HepG2 (cell line): ENCODE results near the gene CTDSP1. TPM values are rescaled to one million over a fixed set of nuclear protein-coding genes. Genes with fewer than 3 reads are reported as not detected.

ENCODE experiments used
- ATF6 ChIP-seq: sonication (generic); formaldehyde crosslinking; conservative IDR thresholded peaks from 2 replicates; pipeline ENCODE4 v1.4.0; 2020; ENCODE audit warnings: missing genetic modification reagents
- ATF7 ChIP-seq, 2 experiments: fragments of 450-650 bp in 1 of 2; sonication (generic) in 1 of 2; formaldehyde crosslinking in 1 of 2; IDR thresholded peaks; 2 replicates each; pipeline versions ENCODE4 v1.4.0 to v1.6.1; 2016 to 2020; ENCODE audit warnings: antibody characterized with exemption in 1 of 2, mild to moderate bottlenecking in 1 of 2, missing genetic modification reagents in 1 of 2
- ATM ChIP-seq: fragments of 450-650 bp; IDR thresholded peaks from 2 replicates; pipeline ENCODE4 v1.7.1; 2017; ENCODE audit warnings: mild to moderate bottlenecking, borderline replicate concordance
- BORCS8-MEF2B ChIP-seq: sonication (generic); formaldehyde crosslinking; IDR thresholded peaks from 2 replicates; pipeline ENCODE4 v1.8.0; 2022; ENCODE audit warnings: mild to moderate bottlenecking, missing genetic modification reagents
- CBFB ChIP-seq: sonication (generic); formaldehyde crosslinking; IDR thresholded peaks from 2 replicates; pipeline ENCODE4 v1.4.0; 2020; ENCODE audit warnings: missing genetic modification reagents
- ETV6 ChIP-seq: sonication (generic); formaldehyde crosslinking; conservative IDR thresholded peaks from 2 replicates; pipeline ENCODE4 v1.4.0; 2020; ENCODE audit warnings: missing genetic modification reagents
- KDM4B ChIP-seq: sonication (generic); formaldehyde crosslinking; IDR thresholded peaks from 2 replicates; pipeline ENCODE4 v1.4.0; 2020; ENCODE audit warnings: missing genetic modification reagents
- PHF5A ChIP-seq: IDR thresholded peaks from one replicate; pipeline ENCODE4 v1.6.1; 2018; ENCODE audit warnings: low read depth, missing genetic modification reagents; ENCODE audit not compliant: unreplicated experiment
- SNAPC5 ChIP-seq: sonication (generic); formaldehyde crosslinking; IDR thresholded peaks from 2 replicates; pipeline ENCODE4 v1.8.1; 2023; ENCODE audit warnings: mild to moderate bottlenecking, missing genetic modification reagents, borderline replicate concordance
- SYNCRIP ChIP-seq: fragments of 200-400 bp; formaldehyde crosslinking; IDR thresholded peaks from 2 replicates; pipeline ENCODE4 v1.6.1; 2018; ENCODE audit warnings: mild to moderate bottlenecking, low read depth, low read length; ENCODE audit not compliant: insufficient read depth
- U2AF1 ChIP-seq: fragments of 200-400 bp; formaldehyde crosslinking; optimal IDR thresholded peaks from 2 replicates; pipeline ENCODE3; 2017; ENCODE audit warnings: mild to moderate bottlenecking, low read depth, low read length
- ZBTB39 ChIP-seq: sonication (generic); formaldehyde crosslinking; IDR thresholded peaks from 2 replicates; pipeline ENCODE4 v1.5.0; 2020; ENCODE audit warnings: missing genetic modification reagents
- ZBTB4 ChIP-seq: sonication (generic); formaldehyde crosslinking; IDR thresholded peaks from 2 replicates; pipeline ENCODE4 v1.4.0; 2020; ENCODE audit warnings: missing genetic modification reagents, mild to moderate bottlenecking, borderline replicate concordance
- ZNF136 ChIP-seq: sonication (generic); formaldehyde crosslinking; IDR thresholded peaks from 2 replicates; pipeline ENCODE4 v1.8.1; 2022; ENCODE audit warnings: low read depth, mild to moderate bottlenecking, moderate library complexity, missing genetic modification reagents
- ZNF20 ChIP-seq: sonication (generic); formaldehyde crosslinking; IDR thresholded peaks from 2 replicates; pipeline ENCODE4 v1.4.0; 2020; ENCODE audit warnings: mild to moderate bottlenecking, moderate library complexity, missing genetic modification reagents
- ZNF234 ChIP-seq: sonication (generic); formaldehyde crosslinking; conservative IDR thresholded peaks from 2 replicates; pipeline ENCODE4 v1.5.1; 2020; ENCODE audit warnings: mild to moderate bottlenecking, missing genetic modification reagents
- ZNF331 ChIP-seq: sonication (generic); formaldehyde crosslinking; IDR thresholded peaks from 2 replicates; pipeline ENCODE4 v1.4.0; 2020; ENCODE audit warnings: missing genetic modification reagents
- ZNF550 ChIP-seq: sonication (generic); formaldehyde crosslinking; IDR thresholded peaks from 2 replicates; pipeline ENCODE4 v1.4.0; 2020; ENCODE audit warnings: mild to moderate bottlenecking, missing genetic modification reagents, borderline replicate concordance
- ZNF790 ChIP-seq: sonication (generic); formaldehyde crosslinking; IDR thresholded peaks from 2 replicates; pipeline ENCODE4 v1.8.0; 2022; ENCODE audit warnings: missing genetic modification reagents, mild to moderate bottlenecking, borderline replicate concordance
- ZSCAN22 ChIP-seq: sonication (generic); formaldehyde crosslinking; IDR thresholded peaks from 2 replicates; pipeline ENCODE4 v1.4.0; 2020; ENCODE audit warnings: mild to moderate bottlenecking, missing genetic modification reagents
- polyA plus RNA-seq, 8 experiments: library from polyadenylated mRNA; depleted of rRNA in 3 of 8; stranded (reverse) in 7 of 8; unstranded in 1 of 8; fragments of >200 nt; fragmentation: Illumina TruSeq in 4 of 8; extraction: Trizol in 4 of 8; gene quantifications; 2 replicates each; pipeline versions ENCODE4 v1.2.1 to v1.2.3, GENCODE V29; 2011 to 2016; ENCODE audit warnings: low read depth in 4 of 8, missing spikeins in 1 of 8, mixed read lengths in 1 of 8; ENCODE audit not compliant: insufficient read depth in 1 of 8
- total RNA-seq, 5 experiments: library from RNA; depleted of rRNA; stranded (reverse); fragments of >200 nt; fragmentation: Illumina TruSeq; extraction: Trizol; gene quantifications; 2 replicates each; pipeline ENCODE4 v1.2.3, GENCODE V29; 2016; ENCODE audit warnings: low read depth in 1 of 5

Gene CTDSP1
- total and polyA plus RNA-seq, 2 of the 13 experiments (the other 11 are each of a cell fraction or from before 2014, with no cell fraction given): 91.0 to 268 TPM

- peak; percentile 93 for TF ChIP-seq ATF6 (CRISPR knock-in tag)
- TF ChIP-seq PHF5A (CRISPR knock-in tag): peak; percentile 97
- TF ChIP-seq U2AF1: no peak
- peak; percentile 88; the same call in 1 of the 2 replicates for TF ChIP-seq ZNF20 (CRISPR knock-in tag)
- peak; percentile 89; the same call in 1 of the 2 replicates for TF ChIP-seq ZNF234 (CRISPR knock-in tag)
- TF ChIP-seq ZNF790 (CRISPR knock-in tag): peak; percentile 93
- no peak for TF ChIP-seq SYNCRIP
- TF ChIP-seq ZNF550 (CRISPR knock-in tag): no peak
- peak; percentile 93 for TF ChIP-seq ZNF136 (CRISPR knock-in tag)
- peak; percentile 63; the same call in 1 of the 2 replicates for TF ChIP-seq KDM4B (CRISPR knock-in tag)
- peak; percentile 24; the same call in 1 of the 2 replicates for TF ChIP-seq SNAPC5 (CRISPR knock-in tag)
- TF ChIP-seq BORCS8-MEF2B (CRISPR knock-in tag): peak; percentile 92
- TF ChIP-seq CBFB: no peak; the same call in 1 of the 2 replicates
- peak; percentile 86; the same call in 1 of the 2 replicates for TF ChIP-seq ZNF331 (CRISPR knock-in tag)
- TF ChIP-seq ZBTB39 (CRISPR knock-in tag): 0 out of 2 replicates have a peak, but pooled peaks have one; percentile 34
- no peak for TF ChIP-seq ZBTB4 (CRISPR knock-in tag)
- no peak for TF ChIP-seq ATM
- TF ChIP-seq ATF7 (IDR thresholded peaks at IDR 0.05): no peak
- peak; percentile 68 for TF ChIP-seq ATF7 (CRISPR knock-in tag; IDR thresholded peaks at IDR 0.05)
- no peak; the same call in 1 of the 2 replicates for TF ChIP-seq ETV6
- TF ChIP-seq ZSCAN22 (CRISPR knock-in tag): peak; percentile 79
Measured at GRCh38 chr2:218395826-218396687, 3.6 kb upstream of the CTDSP1 start (continued).
